ENCODE data around the gene MXI1. TPM values are rescaled to one million over a fixed set of nuclear protein-coding genes. Genes with fewer than 3 reads are reported as not detected.
"Not testable (repeated sequence)": the region's sequence is repeated elsewhere in the genome, so short reads cannot be mapped to it uniquely, and the experiment has no call there.

MXI1 gene
- total RNA-seq, 3 donors from 2014 or later (not counting 1 experiment from before 2014, with no cell fraction given) = 11.2 to 14.1 (median 13.6) TPM

DNA sequence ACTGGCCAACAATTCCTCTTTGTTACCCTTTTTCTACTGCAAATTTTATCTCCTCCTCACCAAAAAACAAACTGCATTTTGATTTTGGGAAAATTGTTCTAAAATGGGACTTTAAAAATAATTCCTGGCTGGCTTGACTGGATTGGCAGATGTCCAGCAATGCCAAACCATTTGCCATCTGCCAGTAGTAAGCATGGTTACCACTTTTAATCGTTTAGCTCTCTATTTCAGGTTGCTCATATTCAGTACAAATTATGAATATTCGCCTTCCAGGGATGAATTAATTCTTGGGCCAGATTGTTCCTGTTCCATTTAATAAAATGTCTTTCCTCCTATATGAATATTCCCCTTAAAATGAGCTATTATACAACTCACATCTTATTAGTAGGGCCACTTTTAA, 61.6 kb downstream of the MXI1 start:
- intact Hi-C loops (cut with micrococcal nuclease) = no loop called here
- Mint-ChIP-seq H3K9me3 (no peaks in the 10 kb centered on the region), H3K4me1 (peaks cover 19 to 29% of the 10 kb centered on the region in 2 donors), H3K36me3 (no peaks in the 10 kb centered on the region), H3K4me3 (peak overlapping the region; percentile 74), H3K27ac (peak overlapping the region; percentile 37 to 75), H3K27me3 (ENCODE audit: low read depth in 2 of 2) (peaks cover 12 to 16% of the 10 kb centered on the region in 2 donors)
- WGBS (ENCODE audit: insufficient coverage) = 78% methylated on average over 2 of the region's 2 CpGs
- TF ChIP-seq, protein P1, sequence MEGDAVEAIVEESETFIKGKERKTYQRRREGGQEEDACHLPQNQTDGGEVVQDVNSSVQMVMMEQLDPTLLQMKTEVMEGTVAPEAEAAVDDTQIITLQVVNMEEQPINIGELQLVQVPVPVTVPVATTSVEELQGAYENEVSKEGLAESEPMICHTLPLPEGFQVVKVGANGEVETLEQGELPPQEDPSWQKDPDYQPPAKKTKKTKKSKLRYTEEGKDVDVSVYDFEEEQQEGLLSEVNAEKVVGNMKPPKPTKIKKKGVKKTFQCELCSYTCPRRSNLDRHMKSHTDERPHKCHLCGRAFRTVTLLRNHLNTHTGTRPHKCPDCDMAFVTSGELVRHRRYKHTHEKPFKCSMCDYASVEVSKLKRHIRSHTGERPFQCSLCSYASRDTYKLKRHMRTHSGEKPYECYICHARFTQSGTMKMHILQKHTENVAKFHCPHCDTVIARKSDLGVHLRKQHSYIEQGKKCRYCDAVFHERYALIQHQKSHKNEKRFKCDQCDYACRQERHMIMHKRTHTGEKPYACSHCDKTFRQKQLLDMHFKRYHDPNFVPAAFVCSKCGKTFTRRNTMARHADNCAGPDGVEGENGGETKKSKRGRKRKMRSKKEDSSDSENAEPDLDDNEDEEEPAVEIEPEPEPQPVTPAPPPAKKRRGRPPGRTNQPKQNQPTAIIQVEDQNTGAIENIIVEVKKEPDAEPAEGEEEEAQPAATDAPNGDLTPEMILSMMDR (IDR thresholded peaks at IDR 0.05) = no peak
- Histone ChIP-seq H3K36me3 (ENCODE audit: control insufficient read depth, insufficient read depth, low read length) (no peaks in the 10 kb centered on the region), H3K4me1 (ENCODE audit: control insufficient read depth, insufficient read depth, low read length) (no peaks in the 10 kb centered on the region), H3K27me3 (ENCODE audit: control insufficient read depth, insufficient read depth, low read length) (no peaks in the 10 kb centered on the region), H3K9me3 (ENCODE audit: control insufficient read depth, insufficient read depth, low read length) (no peaks in the 10 kb centered on the region), H3K27ac (ENCODE audit: low read length) (no peak overlapping the region), H3K4me3 (ENCODE audit: low read length) (no peak overlapping the region)
- ATAC-seq (no peak), DNase-seq (no peak)

DNA sequence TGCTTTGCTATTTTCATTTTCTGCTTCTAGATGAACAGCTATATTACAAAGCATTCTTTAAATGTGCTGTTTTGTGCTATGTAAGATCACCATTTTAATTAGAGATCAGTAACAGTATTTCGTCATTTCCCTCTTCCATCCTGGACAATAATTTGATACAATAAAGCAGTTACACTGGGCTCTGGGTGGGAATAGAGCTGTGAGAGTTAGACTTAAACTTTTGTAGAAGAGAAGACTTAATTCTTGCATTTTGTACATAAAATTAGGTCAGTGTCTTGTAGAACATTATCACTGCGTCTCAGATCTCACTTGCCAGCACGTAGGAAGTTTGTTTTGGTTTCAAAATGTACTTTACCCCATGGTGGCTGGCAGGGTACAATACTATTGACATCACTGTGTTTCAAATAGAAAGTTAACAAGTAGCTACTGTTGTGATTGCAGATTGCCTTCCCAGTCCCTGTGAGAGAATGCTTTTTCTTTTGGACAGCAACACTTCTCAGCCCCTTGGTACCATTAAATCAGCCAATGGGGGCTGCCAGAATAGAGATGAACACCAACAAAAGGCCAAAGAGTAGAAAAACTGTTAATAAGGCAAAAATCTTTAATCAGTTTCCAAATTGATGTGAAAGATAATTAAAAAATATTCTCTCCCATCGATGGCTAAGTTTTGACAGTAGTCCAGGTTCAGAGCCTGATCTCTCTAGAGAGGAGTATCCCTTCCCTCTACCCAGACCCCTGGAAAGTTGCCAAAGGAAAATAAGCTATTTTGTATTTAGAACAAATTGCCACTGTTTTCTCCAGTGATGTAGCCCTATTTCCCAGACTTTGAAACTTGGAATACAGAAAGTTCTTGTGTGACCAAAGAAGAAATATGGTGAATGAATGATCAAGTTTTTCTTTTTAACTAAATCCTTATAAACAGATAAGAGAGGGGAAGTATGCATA, 62.2 kb downstream of the MXI1 start:
- Histone ChIP-seq H3K4me3 (ENCODE audit: low read length) (no peak overlapping the region), H3K4me1 (ENCODE audit: control insufficient read depth, insufficient read depth, low read length) (no peaks in the 10 kb centered on the region), H3K27me3 (ENCODE audit: control insufficient read depth, insufficient read depth, low read length) (no peaks in the 10 kb centered on the region), H3K9me3 (ENCODE audit: control insufficient read depth, insufficient read depth, low read length) (no peaks in the 10 kb centered on the region), H3K27ac (ENCODE audit: low read length) (no peak overlapping the region), H3K36me3 (ENCODE audit: control insufficient read depth, insufficient read depth, low read length) (no peaks in the 10 kb centered on the region)
- H3K4me1 Mint-ChIP-seq = peaks cover 20 to 29% of the 10 kb centered on the region in 2 donors
- TF ChIP-seq, protein P1 (IDR thresholded peaks at IDR 0.05) = no peak
- H3K27ac Mint-ChIP-seq = peak overlapping the region; percentile 37 to 75
- peak overlapping the region; percentile 74 for H3K4me3 Mint-ChIP-seq
- intact Hi-C loops (cut with micrococcal nuclease) = loop anchor here (10.0 kb wide), 1 partner anchor 295 kb away; no protein-coding TSS in a partner anchor
- no peaks in the 10 kb centered on the region for H3K9me3 Mint-ChIP-seq
- peaks cover 12 to 19% of the 10 kb centered on the region in 2 donors for H3K27me3 Mint-ChIP-seq (ENCODE audit: low read depth in 2 of 2)
- no peaks in the 10 kb centered on the region for H3K36me3 Mint-ChIP-seq
- ATAC-seq (peak; percentile 53 to 63 (median 55)), DNase-seq (peak in 1 of 2 donors; percentile 45)
- 45% methylated on average over 2 of the region's 4 CpGs for WGBS (ENCODE audit: insufficient coverage)

DNA sequence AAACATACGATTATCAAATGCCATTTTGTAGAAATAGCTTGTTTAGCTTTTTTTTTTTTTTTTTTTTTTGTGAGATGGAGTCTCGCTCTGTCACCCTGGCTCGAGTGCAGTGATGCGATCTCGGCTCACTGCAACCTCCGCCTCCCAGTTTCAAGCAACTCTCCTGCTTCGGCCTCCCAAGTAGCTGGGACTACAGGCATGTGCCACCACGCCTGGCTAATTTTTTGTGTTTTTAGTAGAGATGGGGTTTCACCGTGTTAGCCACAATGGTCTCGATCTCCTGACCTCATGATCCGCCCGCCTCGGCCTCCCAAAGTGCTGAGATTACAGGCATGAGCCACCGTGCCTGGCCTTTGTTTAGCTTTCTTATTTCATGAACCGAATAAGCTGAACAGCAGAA, 65.6 kb downstream of the MXI1 start:
- peaks cover 25 to 39% of the 10 kb centered on the region in 2 donors for H3K27me3 Mint-ChIP-seq (ENCODE audit: low read depth in 2 of 2)
- H3K4me1 Mint-ChIP-seq = peaks cover 26 to 36% of the 10 kb centered on the region in 2 donors
- not testable (repeated sequence) for H3K27me3 ChIP-seq (ENCODE audit: control insufficient read depth, insufficient read depth, low read length); H3K4me3 Mint-ChIP-seq; H3K9me3 Mint-ChIP-seq; H3K27ac ChIP-seq (ENCODE audit: low read length); H3K4me1 ChIP-seq (ENCODE audit: control insufficient read depth, insufficient read depth, low read length); DNase-seq; H3K4me3 ChIP-seq (ENCODE audit: low read length); ATAC-seq; H3K36me3 ChIP-seq (ENCODE audit: control insufficient read depth, insufficient read depth, low read length); H3K36me3 Mint-ChIP-seq; H3K9me3 ChIP-seq (ENCODE audit: control insufficient read depth, insufficient read depth, low read length)
- H3K27ac Mint-ChIP-seq = peak overlapping the region in 1 of 2 donors; percentile 9
- WGBS (ENCODE audit: insufficient coverage) = 80% methylated on average over 14 of the region's 15 CpGs
- intact Hi-C loops (cut with micrococcal nuclease) = loop anchor here (10.0 kb wide), 1 partner anchor 298 kb away; no protein-coding TSS in a partner anchor

DNA sequence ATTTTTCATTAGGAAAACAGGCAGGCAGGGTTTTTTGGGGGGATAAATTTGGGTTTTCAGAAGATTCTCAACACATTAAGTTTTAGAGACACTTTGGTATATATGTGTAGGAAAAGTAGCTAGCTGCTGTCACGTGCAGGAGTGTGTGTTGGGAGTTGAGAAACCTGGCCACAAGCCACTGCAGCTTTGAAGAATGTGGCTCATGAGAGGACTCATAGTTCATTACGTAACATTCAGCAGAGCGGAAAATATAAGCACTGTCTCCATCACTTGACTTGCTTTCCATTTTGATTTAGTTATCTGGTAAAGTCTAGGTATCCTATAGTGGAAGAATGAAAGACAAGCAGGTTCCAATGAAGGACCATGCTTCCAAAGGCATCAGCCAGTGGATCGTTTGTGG, 66.1 kb downstream of the MXI1 start:
- TF ChIP-seq, protein P1 (IDR thresholded peaks at IDR 0.05) = no peak
- peaks cover 26 to 33% of the 10 kb centered on the region in 2 donors for H3K4me1 Mint-ChIP-seq
- ATAC-seq (peak in 2 of 3 donors; percentile 63 to 66), DNase-seq (peak; percentile 24 to 57)
- Histone ChIP-seq H3K4me1 (ENCODE audit: control insufficient read depth, insufficient read depth, low read length) (no peaks in the 10 kb centered on the region), H3K4me3 (ENCODE audit: low read length) (no peak overlapping the region), H3K9me3 (ENCODE audit: control insufficient read depth, insufficient read depth, low read length) (no peaks in the 10 kb centered on the region), H3K27me3 (ENCODE audit: control insufficient read depth, insufficient read depth, low read length) (peaks cover 7% of the 10 kb centered on the region), H3K36me3 (ENCODE audit: control insufficient read depth, insufficient read depth, low read length) (no peaks in the 10 kb centered on the region), H3K27ac (ENCODE audit: low read length) (no peak overlapping the region)
- H3K9me3 Mint-ChIP-seq = no peaks in the 10 kb centered on the region
- WGBS (ENCODE audit: insufficient coverage) = 43% methylated on average over 4 of the region's 4 CpGs
- H3K27ac Mint-ChIP-seq = peak overlapping the region in 1 of 2 donors; percentile 9
- H3K27me3 Mint-ChIP-seq (ENCODE audit: low read depth in 2 of 2) = peaks cover 30 to 44% of the 10 kb centered on the region in 2 donors
- intact Hi-C loops (cut with micrococcal nuclease) = loop anchor here (10.0 kb wide), 1 partner anchor 299 kb away; no protein-coding TSS in a partner anchor
- no peaks in the 10 kb centered on the region for H3K36me3 Mint-ChIP-seq
- no peak overlapping the region for H3K4me3 Mint-ChIP-seq

Measured in natural killer cell (primary cell).